NB4 (cell line): Measurements from ENCODE around the gene FAR1.

Experiments used
- CTCF ChIP-seq: IDR thresholded peaks from one replicate; pipeline ENCODE4 v1.5.1; 2012; ENCODE audit warnings: low read depth, low read length
- POLR2A ChIP-seq: IDR thresholded peaks from 2 replicates; pipeline ENCODE4 v1.6.1; 2011; ENCODE audit warnings: mild to moderate bottlenecking; ENCODE audit not compliant: insufficient read length; ENCODE audit errors: extremely low read depth

GRCh38 chr11:13771151-13771550 is 102.7 kb downstream of the FAR1 start:
- no peak for TF ChIP-seq POLR2A
- no peak for TF ChIP-seq CTCF
